H1 (cell line): ENCODE measurements around the gene NCAM1. TPM values are rescaled to one million over a fixed set of nuclear protein-coding genes. Genes with fewer than 3 reads are reported as not detected.

ENCODE experiments used
- CTCF ChIA-PET: fragments of 300-600 bp; sonication (Branson Sonifier 250); formaldehyde crosslinking; loops from one replicate; lab custom pipeline; 2021; ENCODE audit not compliant: partially characterized antibody; lab: Charles Lee
- POLR2A ChIA-PET: fragments of 300-600 bp; sonication (Branson Sonifier 250); formaldehyde crosslinking; loops from one replicate; lab custom pipeline; 2021; ENCODE audit warnings: inconsistent platforms; ENCODE audit not compliant: partially characterized antibody; lab: Charles Lee
- DNase-seq, 2 experiments: peaks; one replicate each; pipeline versions ENCODE4 v3.0.0 to v3.0.0-alpha.2; 2010 to 2022; ENCODE audit warnings: low spot score in 2 of 2, low read depth in 1 of 2, mixed read lengths in 1 of 2
- FAIRE-seq: peaks from 2 replicates; lab custom pipeline; 2011; peaks lifted over from hg19 to GRCh38; lab: Jason Lieb, UNC
- H2AFZ ChIP-seq: 2 replicates; pipeline ENCODE4 v1.8.1; 2012; ENCODE audit warnings: low read length, inconsistent platforms
- H2AK5ac ChIP-seq: 2 replicates; pipeline ENCODE4 v1.6.1; 2013; ENCODE audit warnings: low read depth, low read length
- H2BK120ac ChIP-seq: replicated peaks from 2 replicates; pipeline ENCODE3; 2013; ENCODE audit warnings: low read depth, low read length, inconsistent platforms
- H2BK12ac ChIP-seq: 2 replicates; pipeline ENCODE4 v1.6.1; 2013; ENCODE audit warnings: low read depth, low read length
- H2BK15ac ChIP-seq: 2 replicates; pipeline ENCODE4 v1.6.1; 2013; ENCODE audit warnings: low read length
- H2BK20ac ChIP-seq: 2 replicates; pipeline ENCODE4 v1.6.1; 2013; ENCODE audit warnings: low read length
- H2BK5ac ChIP-seq: 2 replicates; pipeline ENCODE4 v1.6.1; 2013; ENCODE audit warnings: low read depth, low read length
- H3K14ac ChIP-seq: 2 replicates; pipeline ENCODE4 v1.6.1; 2013; ENCODE audit warnings: inconsistent platforms; ENCODE audit not compliant: insufficient read length
- H3K18ac ChIP-seq: 2 replicates; pipeline ENCODE4 v1.6.1; 2013; ENCODE audit warnings: low read length; ENCODE audit errors: extremely low read depth
- H3K23ac ChIP-seq: 2 replicates; pipeline ENCODE4 v1.6.1; 2013; ENCODE audit warnings: inconsistent platforms; ENCODE audit not compliant: insufficient read length
- H3K23me2 ChIP-seq: 2 replicates; pipeline ENCODE4 v1.6.1; 2013; ENCODE audit warnings: low read depth, low read length
- H3K27ac ChIP-seq: 2 replicates; pipeline ENCODE4 v1.6.1; 2011; ENCODE audit warnings: low read depth, low read length, inconsistent platforms
- H3K27me3 ChIP-seq, 4 experiments: replicated peaks in 1 of 4; 1 replicate in 1 of 4; 2 replicates in 3 of 4; pipeline versions ENCODE4 v1.6.1 to v1.8.1; 2011 to 2013; ENCODE audit warnings: low read length in 3 of 4, mild to moderate bottlenecking in 3 of 4, inconsistent platforms in 2 of 4, mixed read lengths in 2 of 4, moderate library complexity in 1 of 4; ENCODE audit not compliant: control insufficient read depth in 3 of 4, insufficient read depth in 3 of 4; ENCODE audit errors: extremely low read depth in 1 of 4
- H3K36me3 ChIP-seq, 4 experiments: 2 replicates each; pipeline versions ENCODE4 v1.6.1 to v1.8.1; 2011 to 2013; ENCODE audit warnings: mild to moderate bottlenecking in 4 of 4, low read length in 3 of 4, moderate library complexity in 2 of 4, control low read depth in 1 of 4, inconsistent platforms in 1 of 4; ENCODE audit not compliant: insufficient read depth in 4 of 4, control insufficient read depth in 2 of 4
- H3K4ac ChIP-seq: replicated peaks from 2 replicates; pipeline ENCODE3; 2013; ENCODE audit warnings: low read length, low read depth, mixed read lengths, inconsistent platforms; ENCODE audit not compliant: insufficient read length
- H3K4me1 ChIP-seq, 4 experiments: replicated peaks in 1 of 4; 1 replicate in 1 of 4; 2 replicates in 3 of 4; pipeline versions ENCODE4 v1.6.1 to v1.8.1; 2011 to 2013; ENCODE audit warnings: low read length in 3 of 4, inconsistent platforms in 2 of 4, mixed read lengths in 1 of 4; ENCODE audit not compliant: insufficient read depth in 4 of 4, control insufficient read depth in 3 of 4
- H3K4me2 ChIP-seq, 2 experiments: 2 replicates each; pipeline versions ENCODE4 v1.6.1 to v1.8.1; 2011 to 2013; ENCODE audit warnings: low read depth in 2 of 2, low read length in 2 of 2, control low read depth in 1 of 2, inconsistent platforms in 1 of 2, mild to moderate bottlenecking in 1 of 2; ENCODE audit not compliant: insufficient read depth in 1 of 2
- H3K4me3 ChIP-seq, 4 experiments: fragments of 200-600, 300-600 bp in 1 of 4; sonication (generic), shearing (Covaris generic), sonication (Bioruptor Twin) in 1 of 4; 2 replicates each; pipeline versions ENCODE4 v1.5.1 to v1.8.1; 2011 to 2016; ENCODE audit warnings: low read length in 4 of 4, low read depth in 3 of 4, control low read depth in 2 of 4, inconsistent platforms in 2 of 4, mild to moderate bottlenecking in 2 of 4, mixed read lengths in 1 of 4, moderate library complexity in 1 of 4; ENCODE audit not compliant: insufficient read depth in 2 of 4; ENCODE audit errors: extremely low read depth in 1 of 4
- H3K56ac ChIP-seq: replicated peaks from 2 replicates; pipeline ENCODE3; 2013; ENCODE audit warnings: low read depth, mild to moderate bottlenecking, mixed read lengths, low read length, inconsistent platforms; ENCODE audit not compliant: insufficient read length
- H3K79me1 ChIP-seq: 2 replicates; pipeline ENCODE4 v1.6.1; 2013; ENCODE audit warnings: low read depth, low read length, control low read depth
- H3K79me2 ChIP-seq, 2 experiments: 2 replicates each; pipeline versions ENCODE4 v1.6.1 to v1.8.1; 2012 to 2013; ENCODE audit warnings: low read length in 2 of 2, mild to moderate bottlenecking in 2 of 2, inconsistent platforms in 1 of 2; ENCODE audit not compliant: insufficient read depth in 2 of 2, control insufficient read depth in 1 of 2
- H3K9ac ChIP-seq, 4 experiments: replicated peaks in 1 of 4; 1 replicate in 1 of 4; 2 replicates in 3 of 4; pipeline versions ENCODE4 v1.6.1 to v1.8.1; 2011 to 2013; ENCODE audit warnings: low read depth in 3 of 4, low read length in 3 of 4, control low read depth in 2 of 4, mild to moderate bottlenecking in 2 of 4, moderate library complexity in 2 of 4, inconsistent platforms in 1 of 4; ENCODE audit errors: extremely low read depth in 1 of 4
- H3K9me3 ChIP-seq, 2 experiments: 2 replicates each; pipeline versions ENCODE4 v1.6.1 to v1.8.1; 2012 to 2013; ENCODE audit warnings: mild to moderate bottlenecking in 2 of 2, moderate library complexity in 2 of 2, control low read depth in 1 of 2, inconsistent platforms in 1 of 2, low read depth in 1 of 2, low read length in 1 of 2, mixed read lengths in 1 of 2; ENCODE audit not compliant: insufficient read depth in 2 of 2
- H4K20me1 ChIP-seq, 2 experiments: replicated peaks in 1 of 2; 2 replicates each; pipeline versions ENCODE3 to v1.8.1; 2011 to 2013; ENCODE audit warnings: inconsistent platforms in 2 of 2, low read length in 2 of 2, mild to moderate bottlenecking in 1 of 2; ENCODE audit not compliant: insufficient read depth in 2 of 2, control insufficient read depth in 1 of 2
- H4K5ac ChIP-seq: 2 replicates; pipeline ENCODE4 v1.6.1; 2013; ENCODE audit warnings: low read length, low read depth, mixed read lengths, inconsistent platforms; ENCODE audit not compliant: insufficient read length
- H4K8ac ChIP-seq: 2 replicates; pipeline ENCODE4 v1.8.0; 2013; ENCODE audit warnings: mild to moderate bottlenecking, moderate library complexity, low read length, inconsistent platforms; ENCODE audit not compliant: insufficient read depth; ENCODE audit errors: extremely low read depth
- H4K91ac ChIP-seq: replicated peaks from 2 replicates; pipeline ENCODE3; 2013; ENCODE audit warnings: low read length, mixed read lengths, inconsistent platforms; ENCODE audit not compliant: insufficient read length
- MAFK ChIP-seq: IDR thresholded peaks from 2 replicates; pipeline ENCODE4 v1.6.1; 2012; ENCODE audit warnings: low read depth, mild to moderate bottlenecking, improper control_type of control experiment, low read length
- USF2 ChIP-seq: IDR thresholded peaks from 2 replicates; pipeline ENCODE4 v1.6.1; 2011; ENCODE audit warnings: low read length, improper control_type of control experiment
- WGBS, 2 experiments: shearing (Covaris generic) in 1 of 2; methylation state at CpG; one replicate each; pipeline versions ENCODE4 v1.1.6 to v1.1.7; 2013 to 2015; ENCODE audit warnings: low lambda C conversion rate in 2 of 2, mixed read lengths in 2 of 2, inconsistent platforms in 1 of 2, low coverage in 1 of 2, missing lambda C conversion rate in 1 of 2; ENCODE audit not compliant: insufficient replicate concordance in 2 of 2, insufficient coverage in 1 of 2, insufficient read length in 1 of 2; ENCODE audit errors: extremely low coverage in 1 of 2, missing lambda C conversion rate in 1 of 2; 5-methylcytosine and 5-hydroxymethylcytosine counted together
- polyA plus RNA-seq, 7 experiments: library from polyadenylated mRNA; depleted of rRNA in 3 of 7; stranded (reverse) in 5 of 7; unstranded in 2 of 7; fragments of >200 nt in 5 of 7; fragments of 200-250 nt in 2 of 7; gene quantifications; 1 replicate in 5 of 7; 2 replicates in 1 of 7; 4 replicates in 1 of 7; pipeline versions ENCODE4 v1.2.1 to v1.2.3, GENCODE V29; 2011 to 2013; ENCODE audit warnings: missing spikeins in 2 of 7, mixed read lengths in 2 of 7
- total RNA-seq: library from RNA; stranded (reverse); fragmentation: NEBNext Ultra II Directional; extraction: Animal tissue kit (Norgen Biotek cat#: 25700); gene quantifications from 2 replicates; pipeline ENCODE4 v1.2.1, GENCODE V29; 2021

Gene NCAM1
- total and polyA plus RNA-seq, 2 of the 8 experiments (the other 6 are each of a cell fraction or from before 2014, with no cell fraction given): 3.1 to 4.3 TPM

- H2AK5ac ChIP-seq: no peak overlapping the region
- no peak overlapping the region for H3K4ac ChIP-seq
- H2BK15ac ChIP-seq: no peak overlapping the region
- FAIRE-seq: no peak
- H3K4me3 ChIP-seq: no peak overlapping the region
- no peak for DNase-seq
- no peak overlapping the region for H4K5ac ChIP-seq
- no peak overlapping the region for H2BK5ac ChIP-seq
- H2BK120ac ChIP-seq: no peak overlapping the region
- H3K56ac ChIP-seq: no peak overlapping the region
- 78% methylated on average over 5 of the region's 5 CpGs; no CpG with 5 or more reads in 1 of the 2 experiments for WGBS, 2 experiments
- H4K91ac ChIP-seq: no peak overlapping the region
- H3K23me2 ChIP-seq: no peaks in the 10 kb centered on the region
- no peak overlapping the region for H3K27ac ChIP-seq
- no peak overlapping the region for H3K4me2 ChIP-seq
- no peak overlapping the region for H3K9ac ChIP-seq
- H3K18ac ChIP-seq: no peak overlapping the region
- ChIA-PET CTCF (interaction anchor here (0.9 kb wide), 1 partner anchor 8 kb away, joined by 4 read pairs; no protein-coding TSS in a partner anchor), POLR2A (no interaction called here)
- no peak overlapping the region for H2BK12ac ChIP-seq
- no peaks in the 10 kb centered on the region for H3K79me1 ChIP-seq
- no peaks in the 10 kb centered on the region for H4K20me1 ChIP-seq
- no peak overlapping the region for H2BK20ac ChIP-seq
- TF ChIP-seq MAFK (no peak), USF2 (no peak)
- H3K36me3 ChIP-seq: no peaks in the 10 kb centered on the region
- no peak overlapping the region for H4K8ac ChIP-seq
- no peaks in the 10 kb centered on the region for H3K27me3 ChIP-seq
- no peaks in the 10 kb centered on the region for H3K79me2 ChIP-seq
- no peak overlapping the region for H3K23ac ChIP-seq
- no peak overlapping the region for H2AFZ ChIP-seq
- H3K14ac ChIP-seq: no peak overlapping the region
- H3K4me1 ChIP-seq: peaks cover 0 to 8% (median 6%) of the 10 kb centered on the region in 4 experiments; a peak in 5 of 7 replicates
- no peaks in the 10 kb centered on the region for H3K9me3 ChIP-seq
Measured at GRCh38 chr11:113177671-113178070, 216.5 kb downstream of the NCAM1 start.
